ENCODE results near the gene SLC16A5. TPM values are rescaled to one million over a fixed set of nuclear protein-coding genes. Genes with fewer than 3 reads are reported as not detected.

Gene SLC16A5
- total RNA-seq, 4 donors from 2014 or later: 65.9 to 94.6 (median 79.5) TPM

- Histone ChIP-seq H3K9me3 (no peaks in the 10 kb centered on the region), H3K36me3 (peaks cover 0 to 31% (median 10%) of the 10 kb centered on the region in 4 donors), H3K4me3 (no peak overlapping the region), H3K4me1 (peaks cover 0 to 8% (median 2%) of the 10 kb centered on the region in 4 donors), H3K27me3 (no peaks in the 10 kb centered on the region), H3K27ac (peak overlapping the region; percentile 49 to 85 (median 68))
- DNase-seq: no peak
- in situ Hi-C loops (cut with MboI; ENCODE audit: low pct_ligation_motif_present in 1 of 4, low pct_unique_long_range_greater_than_20kb in 1 of 4, low sequenced_read_pairs in 3 of 4) (no loop called here), intact Hi-C loops (cut with DNase I; ENCODE audit: low total_unique reads) (no loop called here)
- peak; percentile 28 to 51 (median 29) for TF ChIP-seq CTCF (IDR thresholded peaks at IDR 0.05)
- TF ChIP-seq EP300 (IDR thresholded peaks at IDR 0.05; ENCODE audit: low read depth): no peak
- no peak for TF ChIP-seq POLR2AphosphoS5 (IDR thresholded peaks at IDR 0.05)
- 58 to 63% methylated on average over 13 to 25 of the region's 25 CpGs for WGBS, 2 donors (ENCODE audit: low coverage in 1 of 2)
Observed at GRCh38 chr17:75059369-75060345, 28.1 kb upstream of the SLC16A5 start.

- in situ Hi-C loops (cut with MboI; ENCODE audit: low pct_ligation_motif_present in 1 of 4, low pct_unique_long_range_greater_than_20kb in 1 of 4, low sequenced_read_pairs in 3 of 4) (no loop called here), intact Hi-C loops (cut with DNase I; ENCODE audit: low total_unique reads) (no loop called here)
- Histone ChIP-seq H3K4me1 (peaks cover 0 to 8% (median 2%) of the 10 kb centered on the region in 4 donors), H3K9me3 (no peaks in the 10 kb centered on the region), H3K36me3 (peaks cover 0 to 31% (median 10%) of the 10 kb centered on the region in 4 donors), H3K27ac (peak overlapping the region; percentile 49 to 85 (median 68)), H3K4me3 (no peak overlapping the region), H3K27me3 (no peaks in the 10 kb centered on the region)
- WGBS, 2 donors (ENCODE audit: low coverage in 1 of 2): 90 to 93% methylated on average over 4 to 26 of the region's 26 CpGs
- TF ChIP-seq EP300 (IDR thresholded peaks at IDR 0.05; ENCODE audit: low read depth): no peak
- TF ChIP-seq POLR2AphosphoS5 (IDR thresholded peaks at IDR 0.05): no peak
- TF ChIP-seq CTCF (IDR thresholded peaks at IDR 0.05): no peak
- TF ChIP-seq POLR2A (IDR thresholded peaks at IDR 0.05): no peak
- no peak for DNase-seq
Observed at GRCh38 chr17:75060434-75061054, 27.2 kb upstream of the SLC16A5 start.

- Histone ChIP-seq H3K4me1 (peaks cover 0 to 8% (median 2%) of the 10 kb centered on the region in 4 donors), H3K4me3 (no peak overlapping the region), H3K27me3 (no peaks in the 10 kb centered on the region), H3K27ac (peak overlapping the region in 1 of 4 donors; percentile 85), H3K36me3 (peaks cover 0 to 31% (median 10%) of the 10 kb centered on the region in 4 donors), H3K9me3 (no peaks in the 10 kb centered on the region)
- in situ Hi-C loops (cut with MboI; ENCODE audit: low pct_ligation_motif_present in 1 of 4, low pct_unique_long_range_greater_than_20kb in 1 of 4, low sequenced_read_pairs in 3 of 4) (no loop called here), intact Hi-C loops (cut with DNase I; ENCODE audit: low total_unique reads) (no loop called here)
- WGBS, 2 donors (ENCODE audit: low coverage in 1 of 2): 89 to 98% methylated on average over 7 to 10 of the region's 10 CpGs
- TF ChIP-seq POLR2A (IDR thresholded peaks at IDR 0.05) (no peak), CTCF (IDR thresholded peaks at IDR 0.05) (no peak), EP300 (IDR thresholded peaks at IDR 0.05; ENCODE audit: low read depth) (no peak), POLR2AphosphoS5 (IDR thresholded peaks at IDR 0.05) (no peak)
- DNase-seq: no peak
Observed at GRCh38 chr17:75061055-75061438, 26.7 kb upstream of the SLC16A5 start.

DNA sequence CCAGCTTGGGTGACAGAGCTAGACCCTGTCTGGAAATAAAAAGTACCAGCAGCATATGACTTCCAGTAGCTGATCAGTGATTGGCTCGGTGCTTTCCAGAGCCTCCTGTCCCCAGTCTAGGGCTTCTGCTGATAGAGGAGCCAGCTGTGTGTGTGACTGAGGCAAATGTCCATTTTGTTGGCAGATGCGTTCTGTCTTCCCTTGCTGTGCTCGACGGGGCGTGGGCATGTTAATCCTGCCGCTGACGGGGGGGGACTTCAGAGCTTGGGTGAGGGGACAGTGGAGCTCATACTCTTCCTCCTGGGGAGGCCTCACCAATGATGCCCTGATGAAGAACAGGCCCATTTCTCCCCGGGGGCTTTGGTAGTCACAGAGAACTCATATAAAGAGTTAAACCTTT is 26.1 kb upstream of the SLC16A5 start:
- in situ Hi-C loops (cut with MboI; ENCODE audit: low pct_ligation_motif_present in 1 of 4, low pct_unique_long_range_greater_than_20kb in 1 of 4, low sequenced_read_pairs in 3 of 4): no loop called here

More for the DNA sequence above, 26.1 kb upstream of the SLC16A5 start:
- DNase-seq: no peak
- intact Hi-C loops (cut with DNase I; ENCODE audit: low total_unique reads): no loop called here
- WGBS, 2 donors (ENCODE audit: low coverage in 1 of 2): 90% methylated on average over 8 of the region's 8 CpGs; no CpG with 5 or more reads in 1 of the 2 donors
- Histone ChIP-seq H3K36me3 (peaks cover 0 to 31% (median 10%) of the 10 kb centered on the region in 4 donors), H3K4me3 (no peak overlapping the region), H3K27ac (no peak overlapping the region), H3K4me1 (peaks cover 0 to 8% (median 2%) of the 10 kb centered on the region in 4 donors), H3K27me3 (no peaks in the 10 kb centered on the region), H3K9me3 (no peaks in the 10 kb centered on the region)
- TF ChIP-seq POLR2AphosphoS5 (IDR thresholded peaks at IDR 0.05) (no peak), POLR2A (IDR thresholded peaks at IDR 0.05) (no peak), EP300 (IDR thresholded peaks at IDR 0.05; ENCODE audit: low read depth) (no peak)
